Tibial nerve (tissue), 4 donors: ENCODE measurements around the gene HIVEP2.

Source experiments
- CTCF ChIP-seq, 5 experiments: fragments of 200-600 bp in 3 of 5; fragments of 450-650 bp in 2 of 5; sonication (generic) in 3 of 5; IDR thresholded peaks; one replicate each; pipeline ENCODE4 v1.5.1; 2016 to 2019; ENCODE audit warnings: antibody characterized with exemption in 5 of 5, mild to moderate bottlenecking in 3 of 5, moderate library complexity in 2 of 5
- EP300 ChIP-seq, 2 donors: sonication (generic); formaldehyde crosslinking; IDR thresholded peaks; one replicate each; pipeline ENCODE4 v1.6.1; 2017; ENCODE audit warnings: antibody characterized with exemption in 2 of 2, mild to moderate bottlenecking in 1 of 2

- TF ChIP-seq EP300 (IDR thresholded peaks at IDR 0.05) (no peak), CTCF (IDR thresholded peaks at IDR 0.05) (no peak)
Observed at GRCh38 chr6:142731611-142732010, 213.4 kb downstream of the HIVEP2 start.
